ENCODE measurements around the gene NPW. TPM values are rescaled to one million over a fixed set of nuclear protein-coding genes. Genes with fewer than 3 reads are reported as not detected.

The NPW gene
- total and polyA plus RNA-seq, 2 of the 8 experiments (the other 6 are each of a cell fraction or from before 2014, with no cell fraction given) = 4.0 to 10.3 TPM

Small RNAs within 50 kb of the gene (small RNA-seq; reads per million reads assigned to genes)
- gene AC005363.2 (ENCODE audit: insufficient read depth) = not detected
- gene RN7SL219P (ENCODE audit: insufficient read depth) = not detected

Other genes with a start within 250 kb of the NPW start
Only the 30 nearest of the 34 such genes appear.
- 22.5 and 25.3 TPM in 2 replicates for gene SPSB3, start 237.2 kb upstream of the NPW start, total RNA-seq (2021; fragmentation: NEBNext Ultra II Directional; extraction: Animal tissue kit (Norgen Biotek cat#: 25700))
- 37.8 and 60.1 TPM in 2 replicates for gene SPSB3, start 237.2 kb upstream of the NPW start, polyA plus RNA-seq (2011; rRNA removed)
- 68.0 and 70.3 TPM in 2 replicates for gene NUBP2, start 236.8 kb upstream of the NPW start, total RNA-seq (2021; fragmentation: NEBNext Ultra II Directional; extraction: Animal tissue kit (Norgen Biotek cat#: 25700))
- 96.9 and 130 TPM in 2 replicates for gene NUBP2, start 236.8 kb upstream of the NPW start, polyA plus RNA-seq (2011; rRNA removed)
- gene IGFALS, start 226.1 kb upstream of the NPW start, total RNA-seq (2021; fragmentation: NEBNext Ultra II Directional; extraction: Animal tissue kit (Norgen Biotek cat#: 25700)) = not detected in 2 replicates
- 0.03 TPM in 1 of 2 replicates, not detected in the other for gene IGFALS, start 226.1 kb upstream of the NPW start, polyA plus RNA-seq (2011; rRNA removed)
- gene HAGH, start 193.0 kb upstream of the NPW start, total RNA-seq (2021; fragmentation: NEBNext Ultra II Directional; extraction: Animal tissue kit (Norgen Biotek cat#: 25700)) = 28.7 and 34.4 TPM in 2 replicates
- 40.6 and 65.3 TPM in 2 replicates for gene HAGH, start 193.0 kb upstream of the NPW start, polyA plus RNA-seq (2011; rRNA removed)
- gene FAHD1, start 192.6 kb upstream of the NPW start, total RNA-seq (2021; fragmentation: NEBNext Ultra II Directional; extraction: Animal tissue kit (Norgen Biotek cat#: 25700)) = 20.4 and 20.5 TPM in 2 replicates
- gene FAHD1, start 192.6 kb upstream of the NPW start, polyA plus RNA-seq (2011; rRNA removed) = 31.9 and 47.2 TPM in 2 replicates
- 0.99 and 1.1 TPM in 2 replicates for gene MEIOB, start 147.6 kb upstream of the NPW start, total RNA-seq (2021; fragmentation: NEBNext Ultra II Directional; extraction: Animal tissue kit (Norgen Biotek cat#: 25700))
- gene MEIOB, start 147.6 kb upstream of the NPW start, polyA plus RNA-seq (2011; rRNA removed) = 0.60 and 0.63 TPM in 2 replicates
- gene HS3ST6, start 101.4 kb upstream of the NPW start, total RNA-seq (2021; fragmentation: NEBNext Ultra II Directional; extraction: Animal tissue kit (Norgen Biotek cat#: 25700)) = 0.39 TPM in 1 of 2 replicates, not detected in the other
- gene HS3ST6, start 101.4 kb upstream of the NPW start, polyA plus RNA-seq (2011; rRNA removed) = 0.36 and 0.63 TPM in 2 replicates
- 28.2 and 34.1 TPM in 2 replicates for gene MSRB1, start 76.6 kb upstream of the NPW start, total RNA-seq (2021; fragmentation: NEBNext Ultra II Directional; extraction: Animal tissue kit (Norgen Biotek cat#: 25700))
- gene MSRB1, start 76.6 kb upstream of the NPW start, polyA plus RNA-seq (2011; rRNA removed) = 51.4 and 53.8 TPM in 2 replicates
- gene RPL3L, start 65.1 kb upstream of the NPW start, total RNA-seq (2021; fragmentation: NEBNext Ultra II Directional; extraction: Animal tissue kit (Norgen Biotek cat#: 25700)) = 0.19 and 0.39 TPM in 2 replicates
- 0.08 and 0.24 TPM in 2 replicates for gene RPL3L, start 65.1 kb upstream of the NPW start, polyA plus RNA-seq (2011; rRNA removed)
- gene NDUFB10, start 60.2 kb upstream of the NPW start, total RNA-seq (2021; fragmentation: NEBNext Ultra II Directional; extraction: Animal tissue kit (Norgen Biotek cat#: 25700)) = 183 and 197 TPM in 2 replicates
- 194 and 243 TPM in 2 replicates for gene NDUFB10, start 60.2 kb upstream of the NPW start, polyA plus RNA-seq (2011; rRNA removed)
- gene RPS2, start 55.0 kb upstream of the NPW start, total RNA-seq (2021; fragmentation: NEBNext Ultra II Directional; extraction: Animal tissue kit (Norgen Biotek cat#: 25700)) = 3,974 and 4,042 TPM in 2 replicates
- gene RPS2, start 55.0 kb upstream of the NPW start, polyA plus RNA-seq (2011; rRNA removed) = 16,783 and 22,970 TPM in 2 replicates
- not detected in 2 replicates for gene RNF151, start 52.9 kb upstream of the NPW start, total RNA-seq (2021; fragmentation: NEBNext Ultra II Directional; extraction: Animal tissue kit (Norgen Biotek cat#: 25700))
- gene RNF151, start 52.9 kb upstream of the NPW start, polyA plus RNA-seq (2011; rRNA removed) = 0.17 TPM in 1 of 2 replicates, not detected in the other
- 65.8 and 66.8 TPM in 2 replicates for gene TBL3, start 47.7 kb upstream of the NPW start, total RNA-seq (2021; fragmentation: NEBNext Ultra II Directional; extraction: Animal tissue kit (Norgen Biotek cat#: 25700))
- gene TBL3, start 47.7 kb upstream of the NPW start, polyA plus RNA-seq (2011; rRNA removed) = 137 and 159 TPM in 2 replicates
- 2.5 and 3.3 TPM in 2 replicates for gene NOXO1, start 38.3 kb upstream of the NPW start, total RNA-seq (2021; fragmentation: NEBNext Ultra II Directional; extraction: Animal tissue kit (Norgen Biotek cat#: 25700))
- 1.3 and 2.6 TPM in 2 replicates for gene NOXO1, start 38.3 kb upstream of the NPW start, polyA plus RNA-seq (2011; rRNA removed)
- 37.9 and 45.4 TPM in 2 replicates for gene GFER, start 35.6 kb upstream of the NPW start, total RNA-seq (2021; fragmentation: NEBNext Ultra II Directional; extraction: Animal tissue kit (Norgen Biotek cat#: 25700))
- 17.7 and 29.1 TPM in 2 replicates for gene GFER, start 35.6 kb upstream of the NPW start, polyA plus RNA-seq (2011; rRNA removed)
- gene SYNGR3, start 29.8 kb upstream of the NPW start, total RNA-seq (2021; fragmentation: NEBNext Ultra II Directional; extraction: Animal tissue kit (Norgen Biotek cat#: 25700)) = 36.2 and 38.8 TPM in 2 replicates
- gene SYNGR3, start 29.8 kb upstream of the NPW start, polyA plus RNA-seq (2011; rRNA removed) = 49.9 and 72.3 TPM in 2 replicates
- 47.6 and 51.7 TPM in 2 replicates for gene ZNF598, start 10.0 kb upstream of the NPW start, total RNA-seq (2021; fragmentation: NEBNext Ultra II Directional; extraction: Animal tissue kit (Norgen Biotek cat#: 25700))
- gene ZNF598, start 10.0 kb upstream of the NPW start, polyA plus RNA-seq (2011; rRNA removed) = 29.3 and 43.0 TPM in 2 replicates
- 19.3 and 19.6 TPM in 2 replicates for gene NHERF2, start 7.1 kb downstream of the NPW start, total RNA-seq (2021; fragmentation: NEBNext Ultra II Directional; extraction: Animal tissue kit (Norgen Biotek cat#: 25700))
- gene NHERF2, start 7.1 kb downstream of the NPW start, polyA plus RNA-seq (2011; rRNA removed) = 13.9 and 22.4 TPM in 2 replicates
- 70.9 and 84.5 TPM in 2 replicates for gene NTHL1, start 28.0 kb downstream of the NPW start, total RNA-seq (2021; fragmentation: NEBNext Ultra II Directional; extraction: Animal tissue kit (Norgen Biotek cat#: 25700))
- gene NTHL1, start 28.0 kb downstream of the NPW start, polyA plus RNA-seq (2011; rRNA removed) = 150 and 209 TPM in 2 replicates
- gene TSC2, start 28.2 kb downstream of the NPW start, total RNA-seq (2021; fragmentation: NEBNext Ultra II Directional; extraction: Animal tissue kit (Norgen Biotek cat#: 25700)) = 91.1 and 96.6 TPM in 2 replicates
- gene TSC2, start 28.2 kb downstream of the NPW start, polyA plus RNA-seq (2011; rRNA removed) = 65.9 and 90.2 TPM in 2 replicates
- 52.7 and 63.5 TPM in 2 replicates for gene PKD1, start 116.1 kb downstream of the NPW start, total RNA-seq (2021; fragmentation: NEBNext Ultra II Directional; extraction: Animal tissue kit (Norgen Biotek cat#: 25700))
- 40.6 and 59.4 TPM in 2 replicates for gene PKD1, start 116.1 kb downstream of the NPW start, polyA plus RNA-seq (2011; rRNA removed)
- 4.3 and 5.3 TPM in 2 replicates for gene RAB26, start 128.8 kb downstream of the NPW start, total RNA-seq (2021; fragmentation: NEBNext Ultra II Directional; extraction: Animal tissue kit (Norgen Biotek cat#: 25700))
- gene RAB26, start 128.8 kb downstream of the NPW start, polyA plus RNA-seq (2011; rRNA removed) = 5.4 and 6.6 TPM in 2 replicates
- gene TRAF7, start 136.0 kb downstream of the NPW start, total RNA-seq (2021; fragmentation: NEBNext Ultra II Directional; extraction: Animal tissue kit (Norgen Biotek cat#: 25700)) = 148 and 155 TPM in 2 replicates
- 96.8 and 140 TPM in 2 replicates for gene TRAF7, start 136.0 kb downstream of the NPW start, polyA plus RNA-seq (2011; rRNA removed)
- 6.4 and 6.5 TPM in 2 replicates for gene CASKIN1, start 176.8 kb downstream of the NPW start, total RNA-seq (2021; fragmentation: NEBNext Ultra II Directional; extraction: Animal tissue kit (Norgen Biotek cat#: 25700))
- gene CASKIN1, start 176.8 kb downstream of the NPW start, polyA plus RNA-seq (2011; rRNA removed) = 1.2 and 2.7 TPM in 2 replicates
- 67.6 and 69.6 TPM in 2 replicates for gene MLST8, start 185.7 kb downstream of the NPW start, total RNA-seq (2021; fragmentation: NEBNext Ultra II Directional; extraction: Animal tissue kit (Norgen Biotek cat#: 25700))
- 321 and 440 TPM in 2 replicates for gene MLST8, start 185.7 kb downstream of the NPW start, polyA plus RNA-seq (2011; rRNA removed)
- 6.1 and 8.5 TPM in 2 replicates for gene BRICD5, start 191.1 kb downstream of the NPW start, total RNA-seq (2021; fragmentation: NEBNext Ultra II Directional; extraction: Animal tissue kit (Norgen Biotek cat#: 25700))
- gene BRICD5, start 191.1 kb downstream of the NPW start, polyA plus RNA-seq (2011; rRNA removed) = 8.6 and 14.2 TPM in 2 replicates
- 30.9 and 32.6 TPM in 2 replicates for gene PGP, start 195.1 kb downstream of the NPW start, total RNA-seq (2021; fragmentation: NEBNext Ultra II Directional; extraction: Animal tissue kit (Norgen Biotek cat#: 25700))
- gene PGP, start 195.1 kb downstream of the NPW start, polyA plus RNA-seq (2011; rRNA removed) = 55.9 and 63.9 TPM in 2 replicates
- gene E4F1, start 203.8 kb downstream of the NPW start, total RNA-seq (2021; fragmentation: NEBNext Ultra II Directional; extraction: Animal tissue kit (Norgen Biotek cat#: 25700)) = 21.9 and 22.2 TPM in 2 replicates
- 27.0 and 34.2 TPM in 2 replicates for gene E4F1, start 203.8 kb downstream of the NPW start, polyA plus RNA-seq (2011; rRNA removed)
- 0.19 and 0.35 TPM in 2 replicates for gene DNASE1L2, start 216.7 kb downstream of the NPW start, total RNA-seq (2021; fragmentation: NEBNext Ultra II Directional; extraction: Animal tissue kit (Norgen Biotek cat#: 25700))
- 0.75 and 0.97 TPM in 2 replicates for gene DNASE1L2, start 216.7 kb downstream of the NPW start, polyA plus RNA-seq (2011; rRNA removed)
- gene ECI1, start 231.8 kb downstream of the NPW start, total RNA-seq (2021; fragmentation: NEBNext Ultra II Directional; extraction: Animal tissue kit (Norgen Biotek cat#: 25700)) = 79.5 and 80.0 TPM in 2 replicates
- gene ECI1, start 231.8 kb downstream of the NPW start, polyA plus RNA-seq (2011; rRNA removed) = 151 and 154 TPM in 2 replicates